Skeletal muscle tissue (tissue), 4 donors: Measurements from ENCODE around the gene TSBP1. TPM values are rescaled to one million over a fixed set of nuclear protein-coding genes. Genes with fewer than 3 reads are reported as not detected.
"Not testable (repeated sequence)": the region's sequence is repeated elsewhere in the genome, so short reads cannot be mapped to it uniquely, and the experiment has no call there.

Source experiments
- H3K27ac ChIP-seq: one replicate; pipeline ENCODE4 v1.7.0; 2013; ENCODE audit warnings: mild to moderate bottlenecking, low read depth, low read length, inconsistent platforms
- H3K27me3 ChIP-seq, 3 donors: one replicate each; pipeline ENCODE4 v1.7.0; 2013; ENCODE audit warnings: low read length in 3 of 3; ENCODE audit not compliant: control insufficient read depth in 3 of 3, insufficient read depth in 3 of 3
- H3K36me3 ChIP-seq, 3 donors: one replicate each; pipeline ENCODE4 v1.7.0; 2013; ENCODE audit warnings: low read length in 3 of 3; ENCODE audit not compliant: control insufficient read depth in 3 of 3, insufficient read depth in 3 of 3
- H3K4me1 ChIP-seq, 3 donors: one replicate each; pipeline ENCODE4 v1.7.0; 2013; ENCODE audit warnings: low read length in 3 of 3, mild to moderate bottlenecking in 3 of 3; ENCODE audit not compliant: control insufficient read depth in 3 of 3, insufficient read depth in 3 of 3
- H3K4me3 ChIP-seq, 3 donors: one replicate each; pipeline ENCODE4 v1.7.0; 2013; ENCODE audit warnings: low read length in 3 of 3
- H3K9ac ChIP-seq, 3 donors: one replicate each; pipeline ENCODE4 v1.7.0; 2013; ENCODE audit warnings: low read length in 3 of 3, mild to moderate bottlenecking in 3 of 3, moderate library complexity in 2 of 3, low read depth in 1 of 3
- H3K9me3 ChIP-seq, 3 donors: one replicate each; pipeline ENCODE4 v1.7.0; 2013; ENCODE audit warnings: low read length in 3 of 3; ENCODE audit not compliant: control insufficient read depth in 3 of 3
- total RNA-seq: library from RNA; depleted of rRNA; stranded (reverse); fragments of >200 nt; gene quantifications from one replicate; pipeline ENCODE4 v1.2.3, GENCODE V29; 2014
- donor health status: Osteomylitis.

Gene TSBP1
- total RNA-seq, 1 donor from 2014 or later, result not detected

DNA sequence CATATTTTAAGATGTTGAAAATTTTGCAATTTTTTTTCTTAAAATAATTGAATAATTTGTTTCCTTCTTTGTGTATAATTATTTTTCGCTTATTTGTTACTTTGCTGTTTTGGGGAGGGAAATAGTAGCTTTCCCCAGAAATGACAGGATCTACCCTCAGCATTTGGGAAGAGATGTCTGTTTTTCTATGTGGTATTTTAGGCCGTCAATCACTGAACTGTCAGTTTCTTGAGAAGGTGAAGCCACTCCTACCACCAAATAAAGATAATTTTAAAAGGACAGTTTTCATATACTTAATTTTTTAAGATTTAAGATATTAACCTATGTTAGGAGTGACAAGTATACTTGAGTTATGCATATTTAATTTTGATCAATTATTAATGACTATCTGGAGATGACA, 31.5 kb downstream of the TSBP1 start:
- Histone ChIP-seq H3K4me3 (no peak overlapping the region), H3K27me3 (no peaks in the 10 kb centered on the region), H3K4me1 (no peaks in the 10 kb centered on the region), H3K9ac (no peak overlapping the region), H3K36me3 (no peaks in the 10 kb centered on the region), H3K27ac (no peak overlapping the region), H3K9me3 (no peaks in the 10 kb centered on the region)

DNA sequence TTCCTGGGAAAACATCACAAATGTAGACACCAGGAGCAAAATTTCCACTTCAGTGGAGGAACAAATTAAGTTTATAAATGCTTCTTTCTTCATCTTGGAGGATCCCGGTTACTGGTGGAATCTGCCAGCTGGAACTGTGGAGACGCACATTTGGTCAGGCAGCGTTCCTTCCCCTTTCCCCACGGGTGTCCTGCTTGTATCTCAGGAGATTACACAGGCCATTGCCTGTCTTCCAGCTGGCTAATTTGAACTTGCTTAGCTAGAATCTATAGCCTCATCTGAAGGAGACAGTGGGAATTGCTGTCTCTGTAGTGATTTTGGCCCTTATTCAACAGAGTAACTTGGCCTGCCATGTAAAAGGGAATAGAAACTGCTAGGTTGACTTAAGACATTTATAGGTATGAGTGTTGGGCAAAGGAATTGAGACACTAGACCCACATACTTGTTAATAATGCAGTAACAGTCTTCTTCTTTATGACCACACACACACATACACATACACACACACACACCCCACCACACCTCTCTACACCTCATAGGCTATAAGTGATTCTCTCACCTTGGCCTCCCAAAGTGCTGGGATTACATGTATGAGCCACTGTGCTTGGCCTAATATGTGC, 34.4 kb downstream of the TSBP1 start:
- no peaks in the 10 kb centered on the region for H3K36me3 ChIP-seq
- no peaks in the 10 kb centered on the region for H3K9me3 ChIP-seq
- no peaks in the 10 kb centered on the region for H3K4me1 ChIP-seq
- no peak overlapping the region for H3K4me3 ChIP-seq
- H3K9ac ChIP-seq, result no peak overlapping the region
- no peak overlapping the region for H3K27ac ChIP-seq
- H3K27me3 ChIP-seq, result peaks cover 0 to 2% (median 0%) of the 10 kb centered on the region in 3 donors

- H3K27ac ChIP-seq, result no peak overlapping the region
- H3K9ac ChIP-seq, result no peak overlapping the region
- peaks cover 0 to 2% (median 0%) of the 10 kb centered on the region in 3 donors for H3K27me3 ChIP-seq
- no peaks in the 10 kb centered on the region for H3K36me3 ChIP-seq
- H3K4me1 ChIP-seq, result no peaks in the 10 kb centered on the region
- no peak overlapping the region for H3K4me3 ChIP-seq
- no peaks in the 10 kb centered on the region for H3K9me3 ChIP-seq
These were observed 39.3 kb downstream of the TSBP1 start for GRCh38 chr6:32332433-32332832.

- Histone ChIP-seq H3K27ac (no peak overlapping the region), H3K9ac (no peak overlapping the region), H3K4me3 (no peak overlapping the region), H3K36me3 (no peaks in the 10 kb centered on the region), H3K9me3 (no peaks in the 10 kb centered on the region), H3K4me1 (no peaks in the 10 kb centered on the region), H3K27me3 (peaks cover 0 to 2% (median 0%) of the 10 kb centered on the region in 3 donors)
These were observed 42.6 kb downstream of the TSBP1 start for GRCh38 chr6:32329141-32329540.

GRCh38 chr6:32327103-32327502, 44.6 kb downstream of the TSBP1 start:
- Histone ChIP-seq H3K9me3 (no peaks in the 10 kb centered on the region), H3K4me1 (no peaks in the 10 kb centered on the region), H3K36me3 (no peaks in the 10 kb centered on the region), H3K27ac (no peak overlapping the region), H3K9ac (no peak overlapping the region), H3K27me3 (no peaks in the 10 kb centered on the region), H3K4me3 (no peak overlapping the region)

GRCh38 chr6:32318501-32318900, 53.2 kb downstream of the TSBP1 start:
- no peaks in the 10 kb centered on the region for H3K27me3 ChIP-seq
- no peak overlapping the region for H3K9ac ChIP-seq
- H3K36me3 ChIP-seq, result no peaks in the 10 kb centered on the region
- no peak overlapping the region for H3K27ac ChIP-seq
- no peak overlapping the region for H3K4me3 ChIP-seq
- no peaks in the 10 kb centered on the region for H3K9me3 ChIP-seq
- H3K4me1 ChIP-seq, result no peaks in the 10 kb centered on the region

GRCh38 chr6:32317541-32317940, 54.2 kb downstream of the TSBP1 start:
- Histone ChIP-seq H3K9ac (no peak overlapping the region), H3K36me3 (no peaks in the 10 kb centered on the region), H3K9me3 (no peaks in the 10 kb centered on the region), H3K27ac (no peak overlapping the region), H3K4me1 (no peaks in the 10 kb centered on the region), H3K27me3 (no peaks in the 10 kb centered on the region), H3K4me3 (no peak overlapping the region)

GRCh38 chr6:32313964-32314363, 57.7 kb downstream of the TSBP1 start:
- no peaks in the 10 kb centered on the region for H3K27me3 ChIP-seq
- no peak overlapping the region for H3K9ac ChIP-seq
- H3K9me3 ChIP-seq, result no peaks in the 10 kb centered on the region
- no peaks in the 10 kb centered on the region for H3K4me1 ChIP-seq
- H3K4me3 ChIP-seq, result no peak overlapping the region
- no peak overlapping the region for H3K27ac ChIP-seq
- H3K36me3 ChIP-seq, result no peaks in the 10 kb centered on the region

GRCh38 chr6:32298632-32299336, 72.9 kb downstream of the TSBP1 start:
- Histone ChIP-seq H3K4me1 (no peaks in the 10 kb centered on the region), H3K4me3 (no peak overlapping the region), H3K36me3 (no peaks in the 10 kb centered on the region), H3K9ac (no peak overlapping the region), H3K27ac (no peak overlapping the region), H3K27me3 (no peaks in the 10 kb centered on the region), H3K9me3 (no peaks in the 10 kb centered on the region)

DNA sequence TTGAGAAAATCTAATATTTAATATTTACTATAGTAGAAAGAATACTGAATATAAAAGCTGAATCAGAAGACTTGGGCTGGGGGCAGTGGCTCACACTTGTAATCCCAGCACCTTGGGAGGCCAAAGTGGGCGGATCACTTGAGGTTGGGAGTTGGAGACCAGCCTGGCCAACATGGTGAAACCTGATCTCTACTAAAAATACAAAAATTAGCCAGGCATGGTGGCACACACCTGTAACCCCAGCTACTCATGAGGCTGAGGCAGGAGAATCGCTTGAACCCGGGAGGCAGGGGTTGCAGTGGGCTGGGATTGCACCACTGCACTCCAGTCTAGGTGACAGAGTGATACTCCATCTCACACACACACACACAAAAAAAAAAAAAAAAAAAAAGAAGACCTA, 76.7 kb downstream of the TSBP1 start:
- H3K4me1 ChIP-seq, H3K27me3 ChIP-seq, H3K36me3 ChIP-seq, H3K9me3 ChIP-seq, H3K4me3 ChIP-seq, H3K9ac ChIP-seq, H3K27ac ChIP-seq: not testable (repeated sequence)
